ENCODE results near the gene TBL1Y.
"Not testable (repeated sequence)": the region's sequence is repeated elsewhere in the genome, so short reads cannot be mapped to it uniquely, and the experiment has no call there.

TBL1Y gene

DNA sequence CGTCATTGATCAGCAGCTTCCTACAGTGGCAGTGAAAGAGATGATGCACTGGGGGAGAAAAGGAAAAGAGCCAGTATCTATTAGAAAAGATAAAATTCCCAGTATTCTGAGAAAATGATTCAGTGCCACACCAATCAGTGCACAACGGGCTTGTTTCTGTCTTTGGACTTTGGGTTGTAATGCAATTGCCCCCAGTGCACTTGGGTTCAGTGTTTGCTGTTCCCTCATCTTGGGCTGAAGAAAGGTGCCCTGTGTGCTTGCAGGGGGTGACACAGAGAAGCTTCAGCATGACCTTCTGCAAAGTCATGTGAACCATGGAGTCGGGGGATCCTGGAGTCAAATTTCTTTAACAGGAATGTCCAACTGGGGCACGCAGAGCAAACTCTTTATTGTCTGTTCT, 131.5 kb downstream of the TBL1Y start:
- Histone ChIP-seq H2BK5ac (ENCODE audit: low read depth, low read length, poor library complexity) (no peak overlapping the region), H3K4me2 (ENCODE audit: low read length) (no peak overlapping the region), H3K27ac (ENCODE audit: low read depth, low read length) (no peak overlapping the region), H3K79me2 (ENCODE audit: control insufficient read depth, insufficient read depth, low read length, poor library complexity) (no peaks in the 10 kb centered on the region), H3K9me3 (ENCODE audit: insufficient read depth, low read depth, low read length) (no peaks in the 10 kb centered on the region), H3K18ac (ENCODE audit: low read length) (no peak overlapping the region), H3K4ac (ENCODE audit: low read depth, low read length) (no peak overlapping the region), H3K14ac (ENCODE audit: low read length) (no peak overlapping the region), H4K12ac (ENCODE audit: low read depth, low read length) (no peak overlapping the region), H3K27me3 (ENCODE audit: insufficient read depth, low read length) (no peaks in the 10 kb centered on the region), H3K9ac (ENCODE audit: low read length) (no peak overlapping the region), H3K79me1 (ENCODE audit: low read length) (no peaks in the 10 kb centered on the region), H3K36me3 (ENCODE audit: control insufficient read depth in 1 of 2, insufficient read depth in 2 of 2, low read length in 2 of 2) (no peaks in the 10 kb centered on the region), H2BK120ac (ENCODE audit: insufficient read depth, low read length, poor library complexity) (no peak overlapping the region), H2BK12ac (ENCODE audit: low read length) (no peak overlapping the region), H4K91ac (ENCODE audit: low read depth, low read length) (no peak overlapping the region), H2AFZ (ENCODE audit: insufficient read depth, low read length, poor library complexity) (no peak overlapping the region), H2AK5ac (ENCODE audit: low read length) (no peak overlapping the region), H3K4me1 (ENCODE audit: control insufficient read depth in 1 of 2, insufficient read depth in 2 of 2, low read length in 2 of 2) (no peaks in the 10 kb centered on the region), H4K8ac (ENCODE audit: low read depth, low read length) (no peak overlapping the region), H3K23ac (ENCODE audit: low read length) (no peak overlapping the region), H3K4me3 (ENCODE audit: low read depth, low read length) (no peak overlapping the region)
- DNase-seq = no peak
- no CpG with 5 or more reads among the region's 4 CpGs for WGBS (ENCODE audit: extremely low coverage, insufficient coverage, insufficient read length)

GRCh38 chrY:7052461-7052860, 142.0 kb downstream of the TBL1Y start:
- H3K79me2 ChIP-seq (ENCODE audit: control insufficient read depth, insufficient read depth, low read length, poor library complexity); H4K91ac ChIP-seq (ENCODE audit: low read depth, low read length); H2BK12ac ChIP-seq (ENCODE audit: low read length); H3K36me3 ChIP-seq (ENCODE audit: control insufficient read depth in 1 of 2, insufficient read depth in 2 of 2, low read length in 2 of 2); H3K9me3 ChIP-seq (ENCODE audit: insufficient read depth, low read depth, low read length); H3K27ac ChIP-seq (ENCODE audit: low read depth, low read length); H2AFZ ChIP-seq (ENCODE audit: insufficient read depth, low read length, poor library complexity); H2BK120ac ChIP-seq (ENCODE audit: insufficient read depth, low read length, poor library complexity); H3K4ac ChIP-seq (ENCODE audit: low read depth, low read length); H4K12ac ChIP-seq (ENCODE audit: low read depth, low read length); DNase-seq; H2BK5ac ChIP-seq (ENCODE audit: low read depth, low read length, poor library complexity); H2AK5ac ChIP-seq (ENCODE audit: low read length); H3K9ac ChIP-seq (ENCODE audit: low read length); H4K8ac ChIP-seq (ENCODE audit: low read depth, low read length); H3K4me2 ChIP-seq (ENCODE audit: low read length); H3K14ac ChIP-seq (ENCODE audit: low read length); H3K27me3 ChIP-seq (ENCODE audit: insufficient read depth, low read length); H3K23ac ChIP-seq (ENCODE audit: low read length); H3K4me3 ChIP-seq (ENCODE audit: low read depth, low read length); H3K4me1 ChIP-seq (ENCODE audit: control insufficient read depth in 1 of 2, insufficient read depth in 2 of 2, low read length in 2 of 2); H3K18ac ChIP-seq (ENCODE audit: low read length); H3K79me1 ChIP-seq (ENCODE audit: low read length): not testable (repeated sequence)
- WGBS (ENCODE audit: extremely low coverage, insufficient coverage, insufficient read length) = no CpG with 5 or more reads among the region's 3 CpGs

GRCh38 chrY:7056886-7057285, 146.4 kb downstream of the TBL1Y start:
- H2AFZ ChIP-seq (ENCODE audit: insufficient read depth, low read length, poor library complexity) = no peak overlapping the region
- no peaks in the 10 kb centered on the region for H3K36me3 ChIP-seq (ENCODE audit: control insufficient read depth in 1 of 2, insufficient read depth in 2 of 2, low read length in 2 of 2)
- no peak overlapping the region for H3K23ac ChIP-seq (ENCODE audit: low read length)
- DNase-seq = peak in 1 of 2 donors; percentile 0
- no peaks in the 10 kb centered on the region for H3K4me1 ChIP-seq (ENCODE audit: control insufficient read depth in 1 of 2, insufficient read depth in 2 of 2, low read length in 2 of 2)
- no peak overlapping the region for H4K8ac ChIP-seq (ENCODE audit: low read depth, low read length)
- WGBS (ENCODE audit: extremely low coverage, insufficient coverage, insufficient read length) = no CpG with 5 or more reads among the region's 5 CpGs
- no peak overlapping the region for H4K12ac ChIP-seq (ENCODE audit: low read depth, low read length)
- H3K79me2 ChIP-seq (ENCODE audit: control insufficient read depth, insufficient read depth, low read length, poor library complexity) = no peaks in the 10 kb centered on the region
- no peak overlapping the region for H3K14ac ChIP-seq (ENCODE audit: low read length)
- no peak overlapping the region for H2BK120ac ChIP-seq (ENCODE audit: insufficient read depth, low read length, poor library complexity)
- no peak overlapping the region for H3K4ac ChIP-seq (ENCODE audit: low read depth, low read length)
- no peak overlapping the region for H3K4me2 ChIP-seq (ENCODE audit: low read length)
- H2BK12ac ChIP-seq (ENCODE audit: low read length) = no peak overlapping the region
- no peak overlapping the region for H3K18ac ChIP-seq (ENCODE audit: low read length)
- no peaks in the 10 kb centered on the region for H3K9me3 ChIP-seq (ENCODE audit: insufficient read depth, low read depth, low read length)
- no peaks in the 10 kb centered on the region for H3K27me3 ChIP-seq (ENCODE audit: insufficient read depth, low read length)
- no peak overlapping the region for H2AK5ac ChIP-seq (ENCODE audit: low read length)
- H3K79me1 ChIP-seq (ENCODE audit: low read length) = no peaks in the 10 kb centered on the region
- no peak overlapping the region for H2BK5ac ChIP-seq (ENCODE audit: low read depth, low read length, poor library complexity)
- no peak overlapping the region for H3K27ac ChIP-seq (ENCODE audit: low read depth, low read length)
- H3K4me3 ChIP-seq (ENCODE audit: low read depth, low read length) = no peak overlapping the region
- H4K91ac ChIP-seq (ENCODE audit: low read depth, low read length) = no peak overlapping the region
- no peak overlapping the region for H3K9ac ChIP-seq (ENCODE audit: low read length)

GRCh38 chrY:7078725-7079124, 168.2 kb downstream of the TBL1Y start:
- H3K4me2 ChIP-seq (ENCODE audit: low read length) = no peak overlapping the region

More at GRCh38 chrY:7078725-7079124, 168.2 kb downstream of the TBL1Y start:
- H3K27me3 ChIP-seq (ENCODE audit: insufficient read depth, low read length) = no peaks in the 10 kb centered on the region
- no peak overlapping the region for H3K9ac ChIP-seq (ENCODE audit: low read length)
- no peak overlapping the region for H3K14ac ChIP-seq (ENCODE audit: low read length)
- H2BK12ac ChIP-seq (ENCODE audit: low read length) = no peak overlapping the region
- H3K4me1 ChIP-seq (ENCODE audit: control insufficient read depth in 1 of 2, insufficient read depth in 2 of 2, low read length in 2 of 2) = no peaks in the 10 kb centered on the region
- no peaks in the 10 kb centered on the region for H3K36me3 ChIP-seq (ENCODE audit: control insufficient read depth in 1 of 2, insufficient read depth in 2 of 2, low read length in 2 of 2)
- no peak overlapping the region for H2BK5ac ChIP-seq (ENCODE audit: low read depth, low read length, poor library complexity)
- H3K79me2 ChIP-seq (ENCODE audit: control insufficient read depth, insufficient read depth, low read length, poor library complexity) = no peaks in the 10 kb centered on the region
- H3K18ac ChIP-seq (ENCODE audit: low read length) = no peak overlapping the region
- H4K8ac ChIP-seq (ENCODE audit: low read depth, low read length) = no peak overlapping the region
- H2AK5ac ChIP-seq (ENCODE audit: low read length) = no peak overlapping the region
- H2BK120ac ChIP-seq (ENCODE audit: insufficient read depth, low read length, poor library complexity) = no peak overlapping the region
- no peak for DNase-seq
- H4K12ac ChIP-seq (ENCODE audit: low read depth, low read length) = no peak overlapping the region
- H4K91ac ChIP-seq (ENCODE audit: low read depth, low read length) = no peak overlapping the region
- H3K27ac ChIP-seq (ENCODE audit: low read depth, low read length) = no peak overlapping the region
- H3K9me3 ChIP-seq (ENCODE audit: insufficient read depth, low read depth, low read length) = no peaks in the 10 kb centered on the region
- no peak overlapping the region for H2AFZ ChIP-seq (ENCODE audit: insufficient read depth, low read length, poor library complexity)
- no peak overlapping the region for H3K4me3 ChIP-seq (ENCODE audit: low read depth, low read length)
- H3K79me1 ChIP-seq (ENCODE audit: low read length) = no peaks in the 10 kb centered on the region
- no peak overlapping the region for H3K23ac ChIP-seq (ENCODE audit: low read length)
- H3K4ac ChIP-seq (ENCODE audit: low read depth, low read length) = no peak overlapping the region

Data from trophoblast cell (in vitro differentiated cells and primary cell).